Thoracic aorta (tissue), 2 donors: Measurements from ENCODE around the gene PPM1H. TPM values are rescaled to one million over a fixed set of nuclear protein-coding genes. Genes with fewer than 3 reads are reported as not detected.

Source experiments
- ATAC-seq: fragments of 150-250 bp; one replicate; pipeline ENCODE4 v1.8.0; 2017; ENCODE audit warnings: low read depth; ENCODE audit not compliant: insufficient number of reproducible peaks, low FRiP score
- DNase-seq: peaks from one replicate; pipeline ENCODE4 v3.0.0-alpha.2; 2020; ENCODE audit warnings: low spot score
- H3K27ac ChIP-seq, 2 donors: fragments of 200-600 bp; sonication (generic); 1 replicate in 1 of 2; 2 replicates in 1 of 2; pipeline ENCODE4 v1.5.1; 2016; ENCODE audit warnings: mild to moderate bottlenecking in 2 of 2, moderate library complexity in 2 of 2
- H3K27me3 ChIP-seq: fragments of 200-600 bp; sonication (generic); replicated peaks from 2 replicates; pipeline ENCODE4 v1.6.0; 2016; ENCODE audit warnings: mild to moderate bottlenecking; ENCODE audit not compliant: insufficient read depth
- H3K36me3 ChIP-seq: fragments of 200-600 bp; sonication (generic); one replicate; pipeline ENCODE4 v1.5.1; 2016
- H3K4me1 ChIP-seq, 2 donors: fragments of 200-600 bp; sonication (generic); 1 replicate in 1 of 2; 2 replicates in 1 of 2; pipeline versions ENCODE4 v1.5.1 to v1.6.0; 2016; ENCODE audit warnings: low read depth in 2 of 2, mild to moderate bottlenecking in 1 of 2; ENCODE audit not compliant: control insufficient read depth in 1 of 2
- H3K4me3 ChIP-seq: fragments of 200-600 bp; sonication (generic); 2 replicates; pipeline ENCODE4 v1.5.1; 2016; ENCODE audit warnings: mild to moderate bottlenecking
- H3K9me3 ChIP-seq: fragments of 200-600 bp; sonication (generic); 2 replicates; pipeline ENCODE4 v1.5.1; 2016
- total RNA-seq, 2 donors: library from RNA; depleted of rRNA; stranded (reverse); fragments of >200 nt; gene quantifications; one replicate each; pipeline versions ENCODE4 v1.1.0 to v1.2.3, GENCODE V29; 2016
- TF ChIP-seq, protein P1 (sequence below): fragments of 200-600 bp; sonication (generic); IDR thresholded peaks from one replicate; pipeline ENCODE4 v1.5.1; 2019; ENCODE audit warnings: antibody characterized with exemption

Gene PPM1H
- total RNA-seq, 2 donors from 2014 or later = 9.1 to 10.3 TPM

DNA sequence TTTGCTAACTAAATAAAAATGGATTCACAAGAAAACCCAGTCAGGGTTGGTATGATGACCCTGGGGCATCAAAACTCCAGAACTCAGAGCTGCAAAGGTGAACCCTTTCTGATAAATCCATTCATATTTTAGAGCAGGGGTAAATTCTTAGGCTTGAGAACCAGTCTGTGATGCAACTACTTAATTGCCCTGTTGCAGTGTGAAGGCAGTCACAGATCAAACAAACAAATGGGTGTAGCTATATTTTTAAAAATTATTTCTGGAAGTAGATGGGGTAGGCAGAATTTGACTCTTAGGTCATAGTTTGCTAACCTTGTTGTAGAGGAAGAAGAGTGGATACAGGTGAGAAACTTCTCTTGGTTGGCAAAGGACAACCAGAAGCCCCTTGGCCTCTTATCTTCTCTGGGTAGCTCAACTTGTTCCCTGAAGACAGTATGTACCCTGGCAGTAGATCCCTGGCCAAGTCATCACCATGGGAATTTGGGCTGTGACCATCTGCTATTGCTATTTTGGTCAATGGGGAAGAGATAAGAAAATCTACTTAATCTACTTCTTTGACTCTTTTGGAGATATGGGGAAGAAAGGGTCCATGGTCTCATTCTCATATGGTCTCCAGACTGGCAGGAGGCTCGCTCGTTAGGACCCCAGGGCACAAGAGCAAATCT, 216.1 kb downstream of the PPM1H start:
- H3K9me3 ChIP-seq = no peaks in the 10 kb centered on the region
- DNase-seq = no peak
- ATAC-seq = no peak

DNA sequence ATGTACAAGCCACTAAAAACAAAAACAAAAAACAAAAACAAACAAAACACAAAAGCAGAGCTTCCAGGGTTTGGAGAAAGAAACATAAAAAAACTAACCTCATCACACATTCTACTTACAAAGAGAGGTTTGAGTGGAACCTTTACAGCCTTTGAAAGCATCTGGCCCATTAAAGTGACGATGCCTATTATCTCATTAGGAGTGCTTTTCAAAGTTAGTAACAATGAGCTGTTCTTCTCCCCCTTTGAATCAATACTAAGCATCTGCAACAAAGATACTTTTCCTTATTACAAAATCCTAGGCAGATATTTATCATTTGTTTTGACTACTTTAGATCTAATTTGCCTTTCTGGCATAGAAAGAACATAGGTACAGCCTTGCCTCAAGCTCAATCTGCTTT, 217.3 kb downstream of the PPM1H start:
- TF ChIP-seq, protein P1, sequence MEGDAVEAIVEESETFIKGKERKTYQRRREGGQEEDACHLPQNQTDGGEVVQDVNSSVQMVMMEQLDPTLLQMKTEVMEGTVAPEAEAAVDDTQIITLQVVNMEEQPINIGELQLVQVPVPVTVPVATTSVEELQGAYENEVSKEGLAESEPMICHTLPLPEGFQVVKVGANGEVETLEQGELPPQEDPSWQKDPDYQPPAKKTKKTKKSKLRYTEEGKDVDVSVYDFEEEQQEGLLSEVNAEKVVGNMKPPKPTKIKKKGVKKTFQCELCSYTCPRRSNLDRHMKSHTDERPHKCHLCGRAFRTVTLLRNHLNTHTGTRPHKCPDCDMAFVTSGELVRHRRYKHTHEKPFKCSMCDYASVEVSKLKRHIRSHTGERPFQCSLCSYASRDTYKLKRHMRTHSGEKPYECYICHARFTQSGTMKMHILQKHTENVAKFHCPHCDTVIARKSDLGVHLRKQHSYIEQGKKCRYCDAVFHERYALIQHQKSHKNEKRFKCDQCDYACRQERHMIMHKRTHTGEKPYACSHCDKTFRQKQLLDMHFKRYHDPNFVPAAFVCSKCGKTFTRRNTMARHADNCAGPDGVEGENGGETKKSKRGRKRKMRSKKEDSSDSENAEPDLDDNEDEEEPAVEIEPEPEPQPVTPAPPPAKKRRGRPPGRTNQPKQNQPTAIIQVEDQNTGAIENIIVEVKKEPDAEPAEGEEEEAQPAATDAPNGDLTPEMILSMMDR = no peak
- ATAC-seq = no peak
- DNase-seq = no peak
- Histone ChIP-seq H3K27ac (no peak overlapping the region), H3K4me1 (peaks cover 3 to 27% of the 10 kb centered on the region in 2 donors), H3K36me3 (no peaks in the 10 kb centered on the region), H3K4me3 (no peak overlapping the region), H3K27me3 (no peaks in the 10 kb centered on the region), H3K9me3 (no peaks in the 10 kb centered on the region)

More for the DNA sequence above, 216.1 kb downstream of the PPM1H start:
- no peak overlapping the region for H3K27ac ChIP-seq
- TF ChIP-seq, protein P1 = no peak
- no peaks in the 10 kb centered on the region for H3K27me3 ChIP-seq
- H3K4me3 ChIP-seq = no peak overlapping the region
- no peaks in the 10 kb centered on the region for H3K36me3 ChIP-seq
- H3K4me1 ChIP-seq = peaks cover 3 to 27% of the 10 kb centered on the region in 2 donors

DNA sequence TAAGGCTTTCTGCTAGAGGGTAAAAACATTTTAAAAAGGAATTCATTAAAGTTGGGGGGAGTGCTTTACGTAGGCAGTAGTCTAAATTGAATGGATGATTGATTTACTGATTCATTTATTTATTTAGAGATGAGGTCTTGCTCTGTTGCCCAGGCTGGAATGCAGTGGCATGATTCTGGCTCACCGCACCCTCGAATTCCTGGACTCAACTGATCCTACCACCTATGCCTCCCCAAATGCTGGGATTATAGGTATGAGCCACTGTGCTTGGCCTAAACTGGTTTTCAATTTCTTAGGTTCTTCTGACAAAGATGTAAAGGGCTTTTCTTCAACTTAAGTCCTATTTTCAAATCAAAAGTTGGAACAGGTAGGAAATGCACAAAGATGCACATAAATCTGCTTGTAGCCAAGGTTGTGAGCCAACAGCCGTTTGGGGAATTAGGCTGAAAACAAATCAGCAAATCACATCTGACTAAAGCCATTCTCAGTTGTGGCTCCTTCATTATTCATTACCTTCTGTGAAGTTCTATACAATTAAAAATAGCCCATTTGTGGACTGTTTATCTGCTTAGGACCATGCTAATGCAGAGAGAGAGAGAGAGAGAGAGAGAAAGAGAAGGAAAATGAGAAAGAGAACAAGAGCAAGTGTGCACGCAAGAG, 218.0 kb downstream of the PPM1H start:
- DNase-seq (no peak), ATAC-seq (no peak)
- H3K27me3 ChIP-seq = no peaks in the 10 kb centered on the region
- TF ChIP-seq, protein P1 = no peak
- H3K27ac ChIP-seq = no peak overlapping the region
- H3K4me1 ChIP-seq = peaks cover 3 to 27% of the 10 kb centered on the region in 2 donors
- no peaks in the 10 kb centered on the region for H3K36me3 ChIP-seq
- H3K9me3 ChIP-seq = no peaks in the 10 kb centered on the region
- no peak overlapping the region for H3K4me3 ChIP-seq

DNA sequence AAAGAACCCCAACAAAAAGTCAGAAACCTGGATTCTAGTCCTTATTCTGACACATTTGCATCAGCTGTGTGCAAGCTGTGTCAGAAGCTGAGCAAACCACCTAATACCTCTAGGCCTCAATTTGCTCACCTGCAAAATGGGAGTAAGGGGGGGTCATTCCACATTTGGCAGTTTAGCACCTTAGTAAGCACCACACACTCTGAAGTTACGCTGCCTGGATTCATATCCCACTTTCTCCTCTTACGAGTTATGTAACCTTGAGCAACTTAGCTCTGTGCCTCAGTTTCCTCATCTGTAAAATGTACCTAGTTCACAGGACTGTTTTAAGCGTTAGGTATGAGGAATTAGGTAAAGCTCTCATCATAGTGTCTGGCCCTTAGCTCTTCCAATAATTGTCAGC, 218.9 kb downstream of the PPM1H start:
- ATAC-seq = no peak
- no peak for DNase-seq
- peaks cover 3 to 27% of the 10 kb centered on the region in 2 donors for H3K4me1 ChIP-seq
- H3K4me3 ChIP-seq = no peak overlapping the region
- H3K27ac ChIP-seq = no peak overlapping the region
- H3K36me3 ChIP-seq = no peaks in the 10 kb centered on the region
- no peaks in the 10 kb centered on the region for H3K27me3 ChIP-seq
- no peaks in the 10 kb centered on the region for H3K9me3 ChIP-seq
- TF ChIP-seq, protein P1 = no peak

DNA sequence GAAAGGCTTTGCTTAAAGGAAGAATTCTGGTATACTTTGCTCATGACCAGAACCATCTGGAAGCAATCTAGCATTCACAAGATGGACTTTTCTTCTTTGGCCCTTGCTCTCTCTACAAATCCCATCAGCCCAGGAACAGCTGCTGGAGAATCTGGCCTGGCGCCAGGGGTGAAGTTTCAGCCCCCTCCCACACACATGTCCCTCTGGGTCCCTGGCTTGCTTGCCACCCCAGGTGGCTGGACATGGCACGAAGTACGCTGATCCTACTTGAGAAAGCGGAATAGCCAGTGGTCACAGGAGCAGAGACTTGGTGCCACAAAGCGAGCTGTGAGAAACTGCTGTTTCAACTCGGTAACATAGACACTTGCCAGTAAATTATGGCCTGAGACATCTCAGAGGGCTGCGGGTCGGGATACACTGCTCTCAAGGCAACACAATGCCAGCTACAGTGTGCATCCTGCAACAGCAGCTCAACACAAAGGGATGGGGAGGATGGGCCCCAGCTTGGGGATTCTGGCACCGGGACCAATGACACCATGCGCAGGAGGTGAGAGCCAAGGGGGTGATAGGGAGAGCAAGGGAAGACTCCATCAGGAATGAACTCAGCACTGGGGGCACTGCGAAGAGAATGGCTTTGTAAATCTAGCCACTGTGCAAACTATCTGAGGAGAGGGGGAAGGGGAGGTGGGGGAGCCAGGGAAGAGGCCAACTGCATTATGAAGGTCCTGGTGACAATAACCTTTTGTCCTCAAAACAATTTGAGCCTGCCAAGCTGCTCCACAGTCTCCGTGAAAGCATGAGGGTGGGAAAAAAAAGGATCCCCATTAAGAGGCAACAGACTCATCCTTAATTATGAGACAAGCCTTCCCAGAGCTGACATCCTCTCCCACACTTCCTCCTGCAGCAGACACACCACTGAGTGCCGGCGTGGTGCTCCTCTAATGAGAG, 219.9 kb downstream of the PPM1H start:
- Histone ChIP-seq H3K36me3 (no peaks in the 10 kb centered on the region), H3K27me3 (no peaks in the 10 kb centered on the region), H3K27ac (no peak overlapping the region), H3K4me1 (peaks cover 3 to 19% of the 10 kb centered on the region in 2 donors), H3K9me3 (no peaks in the 10 kb centered on the region), H3K4me3 (no peak overlapping the region)
- ATAC-seq (no peak), DNase-seq (no peak)
- TF ChIP-seq, protein P1 = no peak
